ENCODE measurements around the gene AP3B1. TPM values are rescaled to one million over a fixed set of nuclear protein-coding genes. Genes with fewer than 3 reads are reported as not detected.

The AP3B1 gene, protein sequence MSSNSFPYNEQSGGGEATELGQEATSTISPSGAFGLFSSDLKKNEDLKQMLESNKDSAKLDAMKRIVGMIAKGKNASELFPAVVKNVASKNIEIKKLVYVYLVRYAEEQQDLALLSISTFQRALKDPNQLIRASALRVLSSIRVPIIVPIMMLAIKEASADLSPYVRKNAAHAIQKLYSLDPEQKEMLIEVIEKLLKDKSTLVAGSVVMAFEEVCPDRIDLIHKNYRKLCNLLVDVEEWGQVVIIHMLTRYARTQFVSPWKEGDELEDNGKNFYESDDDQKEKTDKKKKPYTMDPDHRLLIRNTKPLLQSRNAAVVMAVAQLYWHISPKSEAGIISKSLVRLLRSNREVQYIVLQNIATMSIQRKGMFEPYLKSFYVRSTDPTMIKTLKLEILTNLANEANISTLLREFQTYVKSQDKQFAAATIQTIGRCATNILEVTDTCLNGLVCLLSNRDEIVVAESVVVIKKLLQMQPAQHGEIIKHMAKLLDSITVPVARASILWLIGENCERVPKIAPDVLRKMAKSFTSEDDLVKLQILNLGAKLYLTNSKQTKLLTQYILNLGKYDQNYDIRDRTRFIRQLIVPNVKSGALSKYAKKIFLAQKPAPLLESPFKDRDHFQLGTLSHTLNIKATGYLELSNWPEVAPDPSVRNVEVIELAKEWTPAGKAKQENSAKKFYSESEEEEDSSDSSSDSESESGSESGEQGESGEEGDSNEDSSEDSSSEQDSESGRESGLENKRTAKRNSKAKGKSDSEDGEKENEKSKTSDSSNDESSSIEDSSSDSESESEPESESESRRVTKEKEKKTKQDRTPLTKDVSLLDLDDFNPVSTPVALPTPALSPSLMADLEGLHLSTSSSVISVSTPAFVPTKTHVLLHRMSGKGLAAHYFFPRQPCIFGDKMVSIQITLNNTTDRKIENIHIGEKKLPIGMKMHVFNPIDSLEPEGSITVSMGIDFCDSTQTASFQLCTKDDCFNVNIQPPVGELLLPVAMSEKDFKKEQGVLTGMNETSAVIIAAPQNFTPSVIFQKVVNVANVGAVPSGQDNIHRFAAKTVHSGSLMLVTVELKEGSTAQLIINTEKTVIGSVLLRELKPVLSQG
- total RNA-seq, result 22.9 and 39.6 TPM in 2 replicates

DNA sequence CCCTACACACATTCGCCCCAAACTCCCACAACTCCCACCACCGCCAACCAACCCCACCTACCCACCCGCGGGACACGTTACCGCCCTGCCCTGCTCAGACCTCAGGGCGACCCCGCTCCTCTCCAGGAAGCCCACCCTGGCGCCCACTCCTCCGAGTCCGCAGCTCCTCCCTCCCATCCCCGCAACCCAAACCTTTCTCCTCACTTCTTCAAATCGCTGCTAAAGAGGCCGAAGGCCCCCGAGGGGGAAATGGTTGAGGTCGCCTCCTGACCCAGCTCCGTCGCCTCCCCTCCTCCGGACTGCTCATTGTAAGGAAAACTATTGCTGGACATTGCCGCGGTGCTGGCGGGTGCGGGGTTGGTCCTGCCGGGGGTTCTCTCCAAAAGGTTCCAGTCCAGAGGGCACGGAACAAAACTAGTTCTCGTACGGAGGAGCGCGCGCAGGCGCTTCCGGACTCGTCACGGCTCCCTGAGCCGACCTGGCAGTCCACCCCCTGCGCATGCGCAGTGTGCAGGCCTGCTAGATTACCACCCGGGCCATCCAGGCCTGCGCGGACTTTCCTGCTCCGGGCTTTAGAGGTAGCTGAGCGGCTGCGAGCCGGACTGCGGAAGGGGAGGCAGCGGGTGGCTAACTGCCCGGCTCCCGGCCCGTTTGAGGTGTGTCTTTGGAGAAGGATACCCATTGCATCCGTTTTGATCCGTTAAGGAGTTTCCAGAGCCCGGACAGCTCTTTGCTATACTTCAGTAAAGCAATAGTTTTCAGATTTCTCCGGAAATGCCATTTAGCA, at the start of gene AP3B1:
Gene AP3B1 (minus strand): TSS at position 451 of the 787 bp plus-strand sequence. CDS start 119 bp downstream, at position 332.

Other genes with a start within 250 kb of the AP3B1 start
- gene SCAMP1, start 65.9 kb upstream of the AP3B1 start, total RNA-seq, result 91.0 and 93.0 TPM in 2 replicates

All from tracheal epithelial cell (primary cell).